ENCODE data around the gene MYZAP.

The MYZAP gene

DNA sequence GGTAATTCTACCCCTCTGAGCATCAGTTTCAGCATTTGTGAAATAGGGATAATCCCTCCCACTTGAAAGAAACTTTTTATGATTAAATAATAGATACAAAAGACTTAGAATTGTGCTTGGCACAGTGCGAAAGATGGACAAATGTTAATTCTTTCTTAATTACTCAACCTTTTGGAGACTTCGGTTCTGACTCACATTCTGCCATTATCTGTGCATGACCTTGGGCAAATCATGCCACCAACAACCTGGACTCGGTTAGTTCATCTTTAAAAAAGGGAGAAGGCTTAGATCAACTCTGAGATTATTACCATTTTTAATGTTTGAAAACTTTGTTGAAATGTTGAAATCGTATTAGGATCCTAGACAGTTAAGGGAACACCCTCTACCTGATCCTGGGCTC, 74.2 kb downstream of the MYZAP start:
- no peak for DNase-seq

DNA sequence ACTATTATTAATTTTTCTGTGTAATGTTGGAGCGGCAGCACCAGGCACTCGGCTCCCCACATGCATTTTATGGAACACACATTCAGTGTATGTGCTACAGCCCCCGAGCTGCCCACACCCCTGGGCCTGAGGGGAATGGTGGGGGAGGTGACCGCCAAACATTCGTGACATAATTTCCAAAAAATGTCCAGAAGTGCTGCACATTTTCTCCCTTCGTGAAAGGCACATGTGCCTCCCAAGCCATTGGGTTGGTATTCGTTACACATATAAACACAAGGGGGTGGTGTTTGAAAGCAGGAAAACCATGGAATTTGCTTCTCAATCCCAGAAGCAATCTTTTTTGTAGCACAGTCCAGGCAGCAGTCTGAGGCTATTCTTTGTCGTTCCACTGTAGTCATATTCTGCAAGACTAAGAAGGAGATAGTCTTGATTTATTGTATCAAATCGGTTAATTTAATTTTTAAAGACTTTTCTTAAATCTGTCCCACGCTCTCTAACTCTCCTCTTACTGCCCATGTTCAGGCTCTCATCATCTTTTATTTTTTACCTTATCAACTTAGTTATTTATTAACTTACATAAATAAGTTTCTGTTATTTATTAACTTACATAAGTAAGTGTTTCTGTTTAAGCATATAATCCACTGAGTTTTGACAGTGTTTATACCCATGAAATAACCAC, 75.6 kb downstream of the MYZAP start:
- DNase-seq: no peak

DNA sequence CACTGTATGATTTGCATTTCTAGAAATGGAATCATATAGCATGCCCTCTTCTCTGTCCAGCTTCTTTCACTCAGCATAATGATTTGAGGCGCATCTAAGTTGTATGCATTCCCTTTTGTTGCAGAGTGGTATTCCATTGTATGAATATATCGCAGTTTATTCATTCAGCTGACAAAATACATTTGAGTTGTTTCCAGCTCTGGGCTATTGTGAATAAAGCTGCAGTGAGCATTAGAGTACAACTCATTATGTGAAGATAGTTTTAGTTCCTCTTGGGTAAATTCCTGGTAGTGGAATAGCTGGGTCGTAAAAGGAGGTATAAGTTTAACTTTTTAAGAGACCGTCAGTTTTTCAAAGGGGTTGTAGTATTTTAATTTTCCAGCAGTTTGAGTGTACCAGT, 76.3 kb downstream of the MYZAP start:
- no peak for DNase-seq

DNA sequence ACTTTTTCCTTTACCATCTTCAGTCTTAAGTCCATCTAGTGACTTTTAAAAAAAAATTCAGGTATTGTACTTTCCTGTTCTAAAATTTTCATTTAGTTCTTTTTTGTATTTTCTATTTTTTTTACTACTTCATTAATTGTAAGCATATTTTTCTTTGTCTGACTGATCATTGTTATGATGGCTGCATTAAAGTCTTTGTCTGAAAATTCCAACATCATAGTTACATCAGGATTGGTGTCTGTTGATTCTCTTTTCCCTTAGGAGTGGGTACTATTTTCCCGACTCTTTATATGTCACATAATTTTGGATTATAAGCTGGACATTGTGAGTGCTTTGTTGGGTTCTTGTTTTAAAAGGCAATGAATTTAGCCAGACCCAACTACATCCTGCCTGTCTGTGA, 79.9 kb downstream of the MYZAP start:
- DNase-seq: no peak

DNA sequence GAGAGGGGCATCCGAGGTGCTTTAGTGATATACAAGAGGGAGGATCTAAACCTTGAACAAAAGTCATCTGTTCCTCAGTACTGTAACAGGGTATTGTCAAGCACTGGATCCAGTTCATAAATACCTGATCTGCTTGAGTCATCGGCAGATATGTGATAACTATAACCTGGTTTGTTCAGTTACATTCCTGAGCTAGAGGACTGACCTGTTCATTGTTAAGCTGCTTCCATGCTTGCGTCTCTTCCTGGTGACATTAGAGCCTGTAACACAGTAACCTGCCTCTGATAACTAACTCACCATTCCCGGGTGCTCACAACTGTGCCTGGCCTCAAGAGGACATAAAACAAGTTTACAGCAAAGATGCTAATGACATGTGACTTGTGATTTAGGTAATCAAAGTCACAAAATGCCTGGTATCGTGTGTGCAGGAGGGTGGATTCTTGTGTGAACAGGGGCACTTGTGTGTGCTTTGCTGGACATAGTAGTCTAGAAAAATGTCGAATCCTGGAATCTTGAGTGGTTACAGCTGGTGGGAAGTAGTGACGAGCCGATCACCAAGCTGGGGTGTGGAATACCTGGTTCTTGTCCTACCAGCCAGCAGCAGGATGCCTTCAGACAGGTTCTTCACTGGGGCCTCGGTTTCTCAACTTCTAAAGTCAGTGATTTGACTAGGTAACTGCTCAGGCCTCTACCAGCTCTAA, 83.9 kb downstream of the MYZAP start:
- DNase-seq: no peak

DNA sequence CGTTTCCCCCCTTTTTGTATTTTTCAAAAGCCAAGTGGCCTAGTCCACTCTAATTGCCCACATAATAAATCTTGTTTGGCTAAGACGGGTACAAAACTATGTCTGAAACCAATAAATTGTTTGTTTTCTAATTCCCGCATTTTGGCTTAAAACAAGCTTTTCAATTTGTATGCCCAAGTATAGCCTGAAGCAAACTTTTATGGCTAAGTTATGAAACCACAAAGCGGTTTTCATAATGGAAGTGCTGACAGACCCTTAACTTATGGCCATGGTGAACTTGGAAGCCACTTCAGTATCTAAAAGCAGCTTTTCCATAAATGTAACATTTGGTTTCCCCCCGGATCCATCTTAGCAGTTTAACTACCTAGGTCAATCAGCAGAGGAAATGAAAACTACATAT, 84.9 kb downstream of the MYZAP start:
- DNase-seq: no peak

DNA sequence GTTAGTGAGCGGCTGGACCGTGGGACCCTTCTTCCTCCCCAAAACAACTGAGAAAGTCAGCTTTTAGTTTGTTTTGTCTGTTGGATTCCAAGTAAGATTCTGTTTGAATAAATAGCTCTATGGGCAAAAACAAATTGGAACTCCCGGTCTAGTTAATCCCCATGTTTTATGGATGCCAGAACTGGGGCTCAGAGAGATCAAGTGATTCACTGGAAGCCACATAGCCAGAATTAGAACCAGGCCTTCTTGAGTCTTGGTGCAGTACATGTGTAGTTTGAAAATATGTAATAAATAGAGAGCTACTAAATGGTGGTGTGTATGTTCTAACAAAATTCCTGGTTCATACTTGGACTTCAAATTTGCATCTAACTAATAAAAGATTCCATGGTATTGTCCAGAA, 85.5 kb downstream of the MYZAP start:
- DNase-seq: no peak

DNA sequence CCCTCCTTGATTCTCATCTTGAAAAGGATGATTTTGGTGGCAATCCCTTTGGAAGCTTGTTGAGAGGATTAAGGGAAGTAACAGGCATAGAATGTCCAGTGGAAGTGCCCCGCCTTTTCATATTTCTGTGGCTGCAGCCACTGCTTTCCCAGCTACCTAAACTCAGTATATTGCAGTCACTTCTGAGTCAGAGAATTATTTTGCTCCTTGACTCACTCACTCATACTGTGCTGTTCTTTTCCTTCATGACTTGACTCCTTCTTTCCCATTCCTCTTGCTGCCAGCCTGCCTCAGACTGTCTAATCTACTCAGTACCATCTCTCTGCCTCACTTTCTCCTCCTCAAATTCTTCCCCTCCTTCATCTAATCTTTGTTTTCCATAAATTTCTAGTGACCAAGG, 88.3 kb downstream of the MYZAP start:
- DNase-seq: no peak

DNA sequence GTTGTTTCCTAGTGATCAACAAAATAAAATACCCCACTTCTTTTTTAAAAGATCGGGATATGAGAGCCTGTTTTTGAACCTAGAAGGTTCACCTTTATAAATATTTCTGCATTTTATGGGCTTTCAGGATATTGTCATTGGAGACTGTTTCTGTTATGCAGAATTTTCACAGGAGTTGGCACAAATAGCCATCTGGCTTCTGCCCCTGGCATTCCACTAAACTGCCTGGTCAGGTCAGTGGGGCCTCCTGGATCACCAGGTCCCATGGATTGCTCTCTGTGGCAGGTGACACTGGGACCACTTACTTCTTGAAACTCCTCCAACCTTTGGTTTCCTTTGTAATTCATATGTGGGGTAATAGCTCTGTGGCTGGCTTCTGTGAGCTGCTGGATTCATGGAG, 89.3 kb downstream of the MYZAP start:
- no peak for DNase-seq

DNA sequence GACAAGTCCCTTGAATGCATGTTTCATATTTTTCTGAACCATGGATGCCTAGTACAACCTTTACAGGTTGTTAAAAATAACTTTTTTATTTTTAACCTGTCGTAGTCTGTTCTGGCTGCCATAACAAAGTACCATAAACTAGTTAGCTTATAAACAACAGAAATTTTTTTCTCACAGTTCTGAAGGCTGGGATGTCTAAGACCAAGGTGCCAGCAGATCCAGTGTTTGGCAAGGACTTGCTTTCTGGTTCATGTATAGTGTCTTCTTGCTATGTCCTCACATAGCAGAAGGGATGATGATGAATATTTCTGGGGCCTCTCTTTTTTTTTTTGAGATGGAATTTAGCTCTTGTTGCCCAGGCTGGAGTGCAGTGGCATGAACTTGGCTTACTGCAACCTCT, 91.8 kb downstream of the MYZAP start:
- no peak for DNase-seq

DNA sequence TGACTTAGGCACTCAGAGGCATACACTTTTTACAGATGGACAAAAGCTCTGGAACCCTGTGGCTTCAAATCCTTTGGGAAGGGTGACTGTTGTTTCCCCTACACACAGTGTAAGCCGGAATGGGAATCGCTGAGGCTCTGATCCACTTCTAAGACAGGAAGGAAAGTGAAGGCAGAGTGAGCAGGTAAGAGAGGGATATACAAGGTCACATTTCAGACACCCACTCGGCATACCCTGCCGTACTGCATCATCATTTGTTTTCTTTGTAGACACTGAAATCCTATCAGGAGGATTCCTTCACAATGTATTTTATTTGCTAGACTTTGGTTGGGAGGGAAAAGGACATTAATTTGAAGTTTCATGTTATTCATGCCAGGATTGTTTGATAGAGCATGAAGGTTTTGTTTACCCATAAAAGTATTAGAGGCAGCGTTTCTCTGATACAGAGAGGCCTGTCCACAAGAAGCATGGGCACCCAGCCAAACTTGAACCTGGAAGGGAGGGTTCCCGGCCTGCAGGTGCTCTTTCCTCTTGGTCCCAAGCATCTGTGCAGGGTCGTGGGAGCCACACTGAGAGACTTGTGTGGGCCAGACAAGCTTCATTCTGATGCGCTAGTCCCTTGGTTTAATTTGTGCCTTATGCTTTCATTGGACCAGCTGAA, 92.9 kb downstream of the MYZAP start:
- DNase-seq: no peak

DNA sequence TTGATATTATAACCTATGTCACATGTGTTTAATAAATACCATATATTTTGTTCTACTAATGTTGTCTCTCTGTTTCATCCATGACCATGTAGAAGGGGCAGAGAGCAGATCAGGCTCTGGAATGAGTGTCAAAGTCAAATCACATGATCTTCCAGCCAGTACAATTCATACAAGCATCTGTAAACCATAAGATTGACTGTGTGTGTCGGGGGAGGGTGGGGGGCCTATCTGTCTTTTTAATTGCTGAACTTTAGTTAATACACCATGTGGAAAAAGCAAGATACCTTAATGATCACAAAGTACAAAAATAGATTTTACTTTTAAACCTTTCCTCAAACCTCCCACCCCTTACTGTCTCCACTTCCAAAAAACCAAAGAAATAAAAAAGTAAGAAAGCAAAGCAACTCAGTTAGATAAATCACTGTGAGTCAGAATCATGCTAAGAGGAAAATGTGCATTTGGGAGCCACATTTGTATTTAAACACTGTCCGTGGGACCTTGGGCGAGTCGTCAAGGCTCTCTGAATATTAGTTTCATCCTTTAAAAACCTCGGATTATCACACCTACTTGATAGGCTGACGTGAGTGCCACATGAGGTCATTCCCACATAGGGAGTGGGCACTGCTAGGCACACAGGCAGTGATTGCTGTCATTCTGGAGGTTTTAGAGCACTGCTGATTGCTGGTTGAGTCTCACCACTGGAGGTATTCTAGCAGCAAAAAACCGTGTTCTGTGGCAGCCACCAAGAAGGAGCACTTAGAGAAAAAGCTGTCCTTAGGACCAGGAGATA, 93.8 kb downstream of the MYZAP start:
- no peak for DNase-seq

DNA sequence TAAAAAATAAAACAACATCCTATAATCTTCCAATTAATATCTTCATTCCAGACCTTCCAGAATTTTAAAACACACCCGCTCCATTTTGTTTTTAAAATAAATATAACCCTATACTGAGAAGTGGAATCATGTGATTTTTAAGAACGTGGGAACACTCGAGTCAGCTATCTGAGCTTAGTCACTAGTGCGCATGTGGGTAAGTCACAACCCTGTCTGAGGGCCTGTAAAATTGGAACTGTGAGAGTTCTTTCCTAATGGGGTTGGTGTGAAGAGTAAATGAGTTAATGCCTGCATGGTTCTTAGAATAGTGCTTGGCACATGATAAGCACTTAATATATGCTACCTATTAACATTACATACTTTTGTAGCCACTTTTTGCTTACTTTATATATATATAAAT, 95.0 kb downstream of the MYZAP start:
- DNase-seq: no peak

DNA sequence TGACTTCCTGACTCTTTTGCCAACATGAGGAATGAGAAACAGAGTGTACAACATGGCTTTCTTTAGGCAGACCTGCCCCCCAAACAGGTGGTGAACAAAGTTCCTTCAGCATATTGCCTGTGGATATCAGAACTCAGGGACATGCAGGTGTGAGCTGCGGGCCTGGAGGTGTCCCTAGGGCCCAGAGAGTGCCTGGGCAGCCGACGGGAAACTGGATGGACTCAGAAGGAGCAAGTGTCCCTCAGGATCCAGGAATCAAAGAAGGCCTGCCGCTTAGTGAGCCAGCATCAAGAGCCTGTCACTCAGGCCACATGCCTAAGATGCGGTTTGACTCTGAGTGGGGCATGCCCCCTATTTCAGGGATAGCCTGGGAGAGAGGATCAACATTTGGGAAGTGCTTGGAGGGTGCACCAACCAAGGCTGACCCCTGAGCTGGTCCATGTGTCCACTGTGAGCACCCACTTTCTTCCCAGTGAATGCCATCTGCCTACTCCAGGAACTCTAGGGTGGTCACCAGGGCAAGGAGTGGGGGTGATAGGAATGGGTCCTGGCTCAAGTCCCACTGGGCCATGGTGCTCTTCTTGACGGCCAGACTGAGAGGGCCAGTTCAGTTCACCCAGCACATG, 98.8 kb downstream of the MYZAP start:
- no peak for DNase-seq

DNA sequence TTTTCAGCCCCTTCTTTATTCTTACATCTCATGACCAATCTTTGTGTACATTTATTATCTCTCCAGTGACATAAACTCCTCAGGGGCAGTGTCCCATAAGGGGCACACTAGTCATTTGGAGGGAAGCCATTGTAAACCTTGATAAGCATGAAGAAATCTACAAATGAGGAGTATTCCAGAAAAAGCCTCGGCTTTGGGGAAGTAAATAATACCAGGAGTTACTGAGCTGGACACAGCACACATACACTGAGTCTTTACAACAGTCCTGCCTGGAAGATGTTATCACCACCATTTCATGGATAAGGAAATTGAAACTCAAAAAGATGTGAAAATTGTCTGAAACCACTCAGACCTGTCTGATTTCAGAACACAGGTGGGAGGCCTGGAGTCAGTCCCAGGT, 99.4 kb downstream of the MYZAP start:
- no peak for DNase-seq

DNA sequence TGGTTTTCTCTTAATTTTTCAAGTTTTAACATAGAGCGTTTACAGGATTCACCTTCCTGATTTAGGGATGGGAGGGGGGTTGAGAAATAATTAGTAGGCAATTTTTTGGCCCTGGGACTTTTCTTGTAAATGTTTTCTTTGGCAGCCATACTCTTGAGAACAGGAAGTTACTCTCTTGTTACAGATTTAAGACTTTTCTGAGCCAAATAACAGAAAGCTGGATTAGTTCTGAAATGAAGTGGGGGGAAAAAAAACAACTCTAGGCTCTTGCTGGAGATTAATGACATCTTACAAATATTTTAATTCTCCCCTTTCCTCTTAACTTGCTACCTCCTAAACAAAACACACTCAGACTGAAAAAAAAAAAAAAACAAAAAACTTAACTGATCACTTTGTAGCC, 101.0 kb downstream of the MYZAP start:
- no peak for DNase-seq

DNA sequence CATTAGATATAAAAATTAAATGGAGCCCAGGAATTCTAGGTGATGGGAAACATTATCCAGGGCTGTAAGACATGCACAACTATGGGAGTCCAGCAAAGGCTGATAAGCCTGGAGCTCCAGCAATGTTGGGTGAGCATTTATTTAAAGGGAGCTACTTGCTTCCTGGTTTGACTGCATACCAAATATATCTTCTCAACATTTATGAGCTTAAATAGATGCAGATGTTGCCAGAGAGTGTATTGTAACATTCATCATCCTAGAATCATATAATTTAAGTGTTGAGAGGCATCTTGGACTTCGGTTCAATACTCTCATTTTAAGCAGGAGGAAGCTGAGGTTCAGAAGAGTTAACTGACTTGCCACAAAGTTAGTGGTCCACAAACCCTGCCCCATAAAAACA, 102.6 kb downstream of the MYZAP start:
- no peak for DNase-seq

DNA sequence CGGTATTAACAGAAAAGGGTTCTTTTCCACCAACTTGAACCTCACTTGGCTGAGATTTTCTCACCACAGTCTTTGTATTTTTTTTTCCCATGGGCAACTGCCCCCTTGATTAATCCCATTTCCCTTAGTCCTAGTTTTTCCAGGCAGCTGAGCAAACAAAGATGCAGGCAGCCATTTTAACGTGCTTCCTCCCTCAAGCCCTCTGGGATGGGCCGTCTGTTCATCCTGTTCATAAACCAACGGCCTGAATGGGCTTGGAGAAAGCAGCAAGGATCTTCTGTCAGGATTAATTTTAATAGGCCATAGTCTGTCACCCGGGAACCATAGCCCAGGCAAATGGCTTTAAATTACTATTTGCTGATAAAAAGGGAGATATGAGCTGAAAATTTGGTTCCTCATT, 104.4 kb downstream of the MYZAP start:
- DNase-seq: no peak

DNA sequence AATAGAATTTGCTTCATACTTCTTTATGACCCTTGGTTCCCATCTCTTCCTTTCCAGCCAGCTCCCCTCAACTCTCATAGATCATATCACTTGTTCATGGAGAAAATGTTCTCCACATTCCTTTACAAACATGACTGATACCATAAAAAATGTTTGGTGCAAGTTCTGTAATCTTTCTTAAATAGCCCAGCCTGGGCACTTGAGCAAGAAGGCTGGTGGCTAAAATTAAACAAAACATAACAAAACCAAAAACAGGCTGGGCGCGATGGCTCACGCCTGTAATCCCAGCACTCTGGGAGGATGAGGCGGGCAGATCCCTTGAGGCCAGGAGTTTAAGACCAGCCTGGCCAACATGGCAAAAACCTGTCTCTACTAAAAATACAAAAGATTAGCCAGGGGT, 105.9 kb downstream of the MYZAP start:
- DNase-seq: no peak

DNA sequence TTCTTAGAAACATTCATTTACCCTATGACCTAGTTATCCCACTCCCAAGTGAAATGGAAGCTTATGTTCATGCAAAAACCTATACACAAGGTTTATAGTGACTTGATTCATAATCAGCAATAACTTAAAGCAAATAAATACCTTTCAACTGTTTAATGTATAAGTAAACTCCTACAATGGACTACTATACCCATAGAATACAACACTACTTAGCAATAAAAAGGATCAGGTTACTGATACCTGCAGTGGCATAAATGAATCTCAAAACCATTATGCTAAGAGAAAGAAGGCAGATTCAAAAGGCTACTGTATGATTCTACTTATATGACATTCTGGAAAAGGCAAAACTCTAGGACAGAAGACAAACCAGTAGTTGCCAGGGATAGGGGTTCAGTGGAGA, 106.5 kb downstream of the MYZAP start:
- DNase-seq: no peak

DNA sequence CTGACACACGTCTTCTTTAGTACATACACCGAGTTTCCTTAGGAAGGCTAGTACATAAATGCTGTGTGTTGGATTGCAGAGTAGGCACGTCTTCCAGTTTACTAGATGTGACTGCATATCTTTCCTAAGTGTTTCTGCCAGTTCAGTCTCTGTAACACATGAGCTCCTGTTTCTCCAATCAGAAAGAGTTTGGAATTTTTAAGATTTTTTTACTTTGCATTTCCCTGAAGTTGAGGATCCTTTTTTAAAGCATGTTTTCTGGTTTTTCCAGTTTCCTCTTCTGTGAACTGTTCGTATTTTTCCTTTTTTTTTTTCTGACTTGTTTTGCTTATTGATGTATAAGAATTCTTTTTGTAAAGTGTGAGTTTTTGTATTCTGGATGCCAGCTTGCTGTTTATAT, 107.3 kb downstream of the MYZAP start:
- no peak for DNase-seq

DNA sequence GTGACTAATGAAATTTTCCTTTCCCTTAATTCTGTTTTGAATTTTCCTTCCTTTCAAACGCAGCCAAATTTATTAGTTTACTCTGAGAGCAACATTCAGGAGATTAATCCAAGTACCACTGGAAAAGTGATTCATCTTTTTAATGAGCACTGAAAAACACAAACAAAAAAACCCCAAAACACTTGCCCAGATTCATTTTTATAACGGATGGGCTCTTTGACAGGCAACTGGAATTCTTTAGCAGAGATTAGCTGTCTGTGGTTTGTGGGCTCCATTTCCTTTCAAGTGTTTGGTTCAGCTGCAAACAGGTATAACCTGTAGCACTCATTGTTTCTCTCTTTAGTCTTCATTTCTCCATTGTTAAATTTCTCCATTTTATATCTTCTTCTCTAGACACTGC, 111.7 kb downstream of the MYZAP start:
- DNase-seq: peak in 2 of 5 experiments; percentile 7 to 79

DNA sequence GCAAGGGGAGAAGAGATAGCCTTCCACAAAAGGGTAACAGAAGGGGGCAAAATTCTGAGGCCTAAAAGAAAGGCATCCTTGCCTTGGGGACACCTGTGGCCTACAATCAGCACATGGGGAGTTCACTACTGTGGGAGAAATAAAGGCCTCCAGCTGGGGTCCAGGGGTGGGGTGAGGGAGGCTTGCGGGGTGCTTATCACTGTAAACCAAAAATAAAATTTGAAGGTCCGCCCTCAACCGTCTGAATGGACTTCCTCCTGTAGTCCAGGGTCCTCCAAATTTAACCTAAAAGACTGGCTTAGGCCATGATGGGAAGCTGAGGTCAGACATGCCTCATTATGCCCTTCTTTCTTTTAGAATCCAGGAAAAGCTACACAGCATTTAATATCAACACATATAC, 112.7 kb downstream of the MYZAP start:
- no peak for DNase-seq
